Measurements from ENCODE around the gene SLC39A11. TPM values are rescaled to one million over a fixed set of nuclear protein-coding genes. Genes with fewer than 3 reads are reported as not detected.

Gene SLC39A11
- total RNA-seq, 1 experiment from 2014 or later, result 56.1 TPM

GRCh38 chr17:73042225-73042624, 50.3 kb downstream of the SLC39A11 start:
- H3K4me3 ChIP-seq (ENCODE audit: low read depth in 2 of 2, low read length in 2 of 2), result no peak overlapping the region
- intact Hi-C loops (cut with micrococcal nuclease; ENCODE audit: unreplicated experiment) (no loop called here), in situ Hi-C loops (cut with HindIII; ENCODE audit: low pct_unique_long_range_greater_than_20kb, low sequenced_read_pairs) (no loop called here)
- ATAC-seq (no peak), DNase-seq (ENCODE audit: low read depth, low spot score) (no peak)
- 0 out of 2 replicates have a peak, but pooled peaks cover 3% of the 10 kb centered on the region for H3K4me1 ChIP-seq (ENCODE audit: control insufficient read depth, insufficient read depth, low read length)
- H3K27me3 ChIP-seq (ENCODE audit: control insufficient read depth, insufficient read depth, low read length), result no peaks in the 10 kb centered on the region
- TF ChIP-seq SIN3A (IDR thresholded peaks at IDR 0.05; ENCODE audit: borderline replicate concordance, insufficient read depth, low read depth, low read length), result no peak
- TF ChIP-seq REST (IDR thresholded peaks at IDR 0.05; ENCODE audit: insufficient read depth in 1 of 2, low read depth in 2 of 2, low read length in 1 of 2), result no peak
- no peak for TF ChIP-seq CTCF (IDR thresholded peaks at IDR 0.05)
- no peak for TF ChIP-seq POLR2AphosphoS5 (IDR thresholded peaks at IDR 0.05; ENCODE audit: low read depth, low read length)
- no peak for TF ChIP-seq TCF7L2 (IDR thresholded peaks at IDR 0.05; ENCODE audit: low read depth, low read length)
- CTCF ChIA-PET, result no interaction called here
- no TSS peak for BruUV-seq (replicated peaks)
- no peak overlapping the region for H3K27ac ChIP-seq (ENCODE audit: low read length)
- H3K9me3 ChIP-seq (ENCODE audit: control insufficient read depth, insufficient read depth, low read depth, low read length), result no peaks in the 10 kb centered on the region; the same call in 1 of the 2 replicates
- POLR2A ChIA-PET, result no interaction called here
- no peaks in the 10 kb centered on the region for H3K36me3 ChIP-seq (ENCODE audit: control insufficient read depth, insufficient read depth, low read length)

GRCh38 chr17:73039282-73039681, 53.2 kb downstream of the SLC39A11 start:
- no peak overlapping the region for H3K4me3 ChIP-seq (ENCODE audit: low read depth in 2 of 2, low read length in 2 of 2)
- POLR2A ChIA-PET, result no interaction called here
- CTCF ChIA-PET, result no interaction called here
- in situ Hi-C loops (cut with HindIII; ENCODE audit: low pct_unique_long_range_greater_than_20kb, low sequenced_read_pairs), result no loop called here
- intact Hi-C loops (cut with micrococcal nuclease; ENCODE audit: unreplicated experiment), result no loop called here
- no peaks in the 10 kb centered on the region; the same call in 1 of the 2 replicates for H3K9me3 ChIP-seq (ENCODE audit: control insufficient read depth, insufficient read depth, low read depth, low read length)
- H3K27ac ChIP-seq (ENCODE audit: low read length), result no peak overlapping the region
- DNase-seq (ENCODE audit: low read depth, low spot score) (no peak), ATAC-seq (no peak)
- BruUV-seq (replicated peaks), result no TSS peak
- TF ChIP-seq SIN3A (IDR thresholded peaks at IDR 0.05; ENCODE audit: borderline replicate concordance, insufficient read depth, low read depth, low read length) (no peak), POLR2AphosphoS5 (IDR thresholded peaks at IDR 0.05; ENCODE audit: low read depth, low read length) (no peak), CTCF (IDR thresholded peaks at IDR 0.05) (no peak), REST (IDR thresholded peaks at IDR 0.05; ENCODE audit: insufficient read depth in 1 of 2, low read depth in 2 of 2, low read length in 1 of 2) (no peak), TCF7L2 (IDR thresholded peaks at IDR 0.05; ENCODE audit: low read depth, low read length) (no peak)
- 0 out of 2 replicates have a peak, but pooled peaks cover 3% of the 10 kb centered on the region for H3K4me1 ChIP-seq (ENCODE audit: control insufficient read depth, insufficient read depth, low read length)
- H3K27me3 ChIP-seq (ENCODE audit: control insufficient read depth, insufficient read depth, low read length), result no peaks in the 10 kb centered on the region
- no peaks in the 10 kb centered on the region for H3K36me3 ChIP-seq (ENCODE audit: control insufficient read depth, insufficient read depth, low read length)

Measured in Panc1 (cell line).